Adrenal gland (tissue), 5 donors: Measurements from ENCODE around the gene GCSAM.

Experiments used
- CTCF ChIP-seq, 6 experiments: fragments of 450-650 bp in 4 of 6; fragments of 200-600 bp in 2 of 6; sonication (generic) in 1 of 6; IDR thresholded peaks; 1 replicate in 5 of 6; 2 replicates in 1 of 6; pipeline versions ENCODE4 v1.5.1 to v1.8.0; 2016 to 2021; ENCODE audit warnings: antibody characterized with exemption in 6 of 6, mild to moderate bottlenecking in 2 of 6, moderate library complexity in 1 of 6
- POLR2A ChIP-seq, 2 donors: fragments of 450-650 bp; IDR thresholded peaks; one replicate each; pipeline ENCODE4 v1.6.1; 2017; ENCODE audit warnings: antibody characterized with exemption in 2 of 2, mild to moderate bottlenecking in 2 of 2, moderate library complexity in 1 of 2
- donor health status: DM: no; HTN: no; CAD: no.

DNA sequence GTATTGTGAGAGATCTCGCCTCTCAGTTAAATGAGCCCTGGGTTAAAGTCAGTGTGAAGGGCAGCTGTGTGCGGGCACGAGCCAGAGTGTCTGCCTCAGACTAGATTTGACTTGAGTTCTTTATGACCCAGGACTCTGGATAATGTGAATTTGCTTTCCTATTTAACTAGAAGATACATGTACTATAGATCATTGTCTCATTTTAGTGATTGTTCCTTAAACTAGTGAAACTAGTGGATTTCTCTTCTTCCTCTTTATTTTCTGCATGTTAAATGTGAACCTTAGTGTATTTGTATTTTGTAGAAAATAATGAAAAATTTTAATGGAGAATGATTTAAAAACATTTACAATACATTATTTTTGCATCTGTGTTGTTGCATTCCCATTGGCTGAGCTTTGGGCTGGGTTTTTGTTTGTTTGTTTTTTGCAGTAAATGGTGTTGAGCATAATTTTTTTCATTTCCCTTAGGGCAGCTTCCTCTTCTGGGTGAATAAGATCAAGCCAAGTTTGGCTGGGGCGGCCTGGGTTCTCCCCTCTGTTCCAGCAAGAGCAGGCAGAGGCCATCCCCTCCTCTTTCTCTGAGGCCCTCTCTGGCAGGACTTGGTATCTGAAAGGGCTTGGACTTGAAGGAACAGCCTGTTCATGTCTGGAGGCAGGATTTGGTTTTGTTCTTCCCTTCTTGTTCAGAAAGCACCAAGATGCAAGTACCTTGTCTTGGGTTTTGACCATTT lies 15.0 kb downstream of the GCSAM start:
- peak in 2 of 6 experiments; percentile 6 to 7 for TF ChIP-seq CTCF (IDR thresholded peaks at IDR 0.05)
- no peak for TF ChIP-seq POLR2A (IDR thresholded peaks at IDR 0.05)
